K562 treated with DMSO at 1 percent for 12 hours (cell line): ENCODE data around the gene ZNF385B. TPM values are rescaled to one million over a fixed set of nuclear protein-coding genes. Genes with fewer than 3 reads are reported as not detected.

Experiments used
- total RNA-seq: library from RNA; unstranded; fragments of 300-600 nt; gene quantifications from 2 replicates; pipeline ENCODE4 v1.2.3, GENCODE V29; 2022; ENCODE audit not compliant: insufficient read depth

ZNF385B gene
- not detected in 2 replicates for total RNA-seq

GRCh38 chr2:179861416-179862067 lies at the start of gene ZNF385B:
TSS of gene ZNF385B (minus strand) at chr2:179861612.

Other genes with a start within 250 kb of the ZNF385B start
- 8.2 and 25.3 TPM in 2 replicates for gene CWC22, start 145.7 kb upstream of the ZNF385B start, total RNA-seq